Nephron (organoid): ENCODE results near the gene FHOD3.

Experiments
- H3K27ac Mint-ChIP-seq, 3 experiments: 2 replicates each; pipeline ENCODE4 v1.8.0; 2020; ENCODE audit warnings: mixed read lengths in 3 of 3, mild to moderate bottlenecking in 2 of 3, moderate library complexity in 1 of 3
- H3K27me3 Mint-ChIP-seq: 2 replicates; pipeline ENCODE4 v1.8.0; 2021; ENCODE audit warnings: low read depth, mild to moderate bottlenecking, moderate library complexity, mixed read lengths
- H3K36me3 Mint-ChIP-seq: 2 replicates; pipeline ENCODE4 v1.8.0; 2020; ENCODE audit warnings: low read depth, mixed read lengths
- H3K4me1 Mint-ChIP-seq: 2 replicates; pipeline ENCODE4 v1.8.0; 2020; ENCODE audit warnings: mixed read lengths
- H3K4me3 Mint-ChIP-seq, 3 experiments: 2 replicates each; pipeline ENCODE4 v1.8.0; 2020; ENCODE audit warnings: mild to moderate bottlenecking in 3 of 3, mixed read lengths in 3 of 3, moderate library complexity in 2 of 3
- H3K9me3 Mint-ChIP-seq: 2 replicates; pipeline ENCODE4 v1.8.0; 2020; ENCODE audit warnings: mixed read lengths
- CTCF ChIP-seq, 3 experiments: fragments of 200-600 bp; sonication (generic); IDR thresholded peaks; one replicate each; pipeline ENCODE4 v1.5.0; 2021; ENCODE audit warnings: antibody characterized with exemption in 3 of 3; ENCODE audit not compliant: unreplicated experiment in 3 of 3

FHOD3 gene

GRCh38 chr18:36809590-36810381 lies 512.3 kb downstream of the FHOD3 start:
- H3K9me3 Mint-ChIP-seq: no peaks in the 10 kb centered on the region
- H3K4me1 Mint-ChIP-seq: no peaks in the 10 kb centered on the region
- TF ChIP-seq CTCF (IDR thresholded peaks at IDR 0.05; ENCODE audit: unreplicated experiment in 3 of 3): peak; percentile 80 to 83 (median 82)
- H3K27me3 Mint-ChIP-seq: no peaks in the 10 kb centered on the region
- peaks cover 47% of the 10 kb centered on the region for H3K36me3 Mint-ChIP-seq
- no peak overlapping the region for H3K4me3 Mint-ChIP-seq
- no peak overlapping the region for H3K27ac Mint-ChIP-seq

GRCh38 chr18:36811430-36811829 lies 513.9 kb downstream of the FHOD3 start:
- H3K27ac Mint-ChIP-seq: no peak overlapping the region
- no peak for TF ChIP-seq CTCF (IDR thresholded peaks at IDR 0.05; ENCODE audit: unreplicated experiment in 3 of 3)
- H3K4me1 Mint-ChIP-seq: no peaks in the 10 kb centered on the region
- no peaks in the 10 kb centered on the region for H3K27me3 Mint-ChIP-seq
- no peaks in the 10 kb centered on the region for H3K9me3 Mint-ChIP-seq
- no peak overlapping the region for H3K4me3 Mint-ChIP-seq
- H3K36me3 Mint-ChIP-seq: peaks cover 38% of the 10 kb centered on the region

- Mint-ChIP-seq H3K9me3 (no peaks in the 10 kb centered on the region), H3K27me3 (no peaks in the 10 kb centered on the region), H3K4me1 (no peaks in the 10 kb centered on the region), H3K36me3 (peaks cover 39% of the 10 kb centered on the region), H3K27ac (no peak overlapping the region), H3K4me3 (no peak overlapping the region)
- TF ChIP-seq CTCF (IDR thresholded peaks at IDR 0.05; ENCODE audit: unreplicated experiment in 3 of 3): no peak
Measured at GRCh38 chr18:36811955-36812354, 514.4 kb downstream of the FHOD3 start.

GRCh38 chr18:36812678-36813077 lies 515.2 kb downstream of the FHOD3 start:
- peaks cover 35% of the 10 kb centered on the region for H3K36me3 Mint-ChIP-seq
- H3K27me3 Mint-ChIP-seq: no peaks in the 10 kb centered on the region
- H3K4me1 Mint-ChIP-seq: no peaks in the 10 kb centered on the region
- H3K4me3 Mint-ChIP-seq: no peak overlapping the region
- no peak overlapping the region for H3K27ac Mint-ChIP-seq
- no peaks in the 10 kb centered on the region for H3K9me3 Mint-ChIP-seq
- TF ChIP-seq CTCF (IDR thresholded peaks at IDR 0.05; ENCODE audit: unreplicated experiment in 3 of 3): no peak

GRCh38 chr18:36813101-36813775 lies 515.7 kb downstream of the FHOD3 start:
- Mint-ChIP-seq H3K9me3 (no peaks in the 10 kb centered on the region), H3K27me3 (no peaks in the 10 kb centered on the region), H3K4me3 (no peak overlapping the region), H3K36me3 (peaks cover 37% of the 10 kb centered on the region), H3K4me1 (no peaks in the 10 kb centered on the region), H3K27ac (no peak overlapping the region)
- TF ChIP-seq CTCF (IDR thresholded peaks at IDR 0.05; ENCODE audit: unreplicated experiment in 3 of 3): no peak
